Measurements from ENCODE around the gene PRKCE.
"Not testable (repeated sequence)": the region's sequence is repeated elsewhere in the genome, so short reads cannot be mapped to it uniquely, and the experiment has no call there.

The PRKCE gene

GRCh38 chr2:45889620-45890370 lies 238.3 kb downstream of the PRKCE start:
- DNase-seq (ENCODE audit: low read depth), result no peak

GRCh38 chr2:45890371-45890646 lies 238.8 kb downstream of the PRKCE start:
- DNase-seq (ENCODE audit: low read depth), result not testable (repeated sequence)

GRCh38 chr2:45890819-45891218 lies 239.3 kb downstream of the PRKCE start:
- no peak for DNase-seq (ENCODE audit: low read depth)

GRCh38 chr2:45891719-45892424 lies 240.4 kb downstream of the PRKCE start:
- DNase-seq (ENCODE audit: low read depth), result no peak

GRCh38 chr2:45892425-45892745 lies 240.9 kb downstream of the PRKCE start:
- no peak for DNase-seq (ENCODE audit: low read depth)

GRCh38 chr2:45892757-45893156 lies 241.3 kb downstream of the PRKCE start:
- DNase-seq (ENCODE audit: low read depth), result no peak

GRCh38 chr2:45894211-45894610 lies 242.7 kb downstream of the PRKCE start:
- DNase-seq (ENCODE audit: low read depth), result no peak

GRCh38 chr2:45895241-45895861 lies 243.9 kb downstream of the PRKCE start:
- no peak for DNase-seq (ENCODE audit: low read depth)

- DNase-seq (ENCODE audit: low read depth), result no peak
Observed at GRCh38 chr2:45896311-45896710, 244.8 kb downstream of the PRKCE start.

GRCh38 chr2:45897842-45898241 lies 246.4 kb downstream of the PRKCE start:
- DNase-seq (ENCODE audit: low read depth), result no peak

GRCh38 chr2:45898819-45899218 lies 247.3 kb downstream of the PRKCE start:
- no peak for DNase-seq (ENCODE audit: low read depth)

- DNase-seq (ENCODE audit: low read depth), result no peak
Observed at GRCh38 chr2:45899926-45900325, 248.5 kb downstream of the PRKCE start.

GRCh38 chr2:45901468-45902032 lies 250.1 kb downstream of the PRKCE start:
- no peak for DNase-seq (ENCODE audit: low read depth)

- no peak for DNase-seq (ENCODE audit: low read depth)
Observed at GRCh38 chr2:45902380-45902779, 250.9 kb downstream of the PRKCE start.

- DNase-seq (ENCODE audit: low read depth), result no peak
Observed at GRCh38 chr2:45902781-45903375, 251.4 kb downstream of the PRKCE start.

GRCh38 chr2:45904267-45904945 lies 252.9 kb downstream of the PRKCE start:
- no peak for DNase-seq (ENCODE audit: low read depth)

- no peak for DNase-seq (ENCODE audit: low read depth)
Observed at GRCh38 chr2:45904946-45905631, 253.6 kb downstream of the PRKCE start.

- no peak for DNase-seq (ENCODE audit: low read depth)
Observed at GRCh38 chr2:45905632-45905958, 254.1 kb downstream of the PRKCE start.

- no peak for DNase-seq (ENCODE audit: low read depth)
Observed at GRCh38 chr2:45907592-45907991, 256.1 kb downstream of the PRKCE start.

GRCh38 chr2:45908316-45909170 lies 257.1 kb downstream of the PRKCE start:
- no peak for DNase-seq (ENCODE audit: low read depth)

GRCh38 chr2:45909171-45909565 lies 257.7 kb downstream of the PRKCE start:
- no peak for DNase-seq (ENCODE audit: low read depth)

Measured in activated gamma-delta T cell treated with anti-CD3 and anti-CD28 coated beads, Interleukin-2, amount 50 U/mL, for 16 hours (primary cell).